GM21367 (cell line): Measurements from ENCODE around the gene TNK2.
"Not testable (repeated sequence)": the region's sequence is repeated elsewhere in the genome, so short reads cannot be mapped to it uniquely, and the experiment has no call there.

Experiments
- ATAC-seq: cut with Tn5 transposase; IDR thresholded peaks from one replicate; pipeline ENCODE4 v1.9.1; 2021; ENCODE audit not compliant: unreplicated experiment

TNK2 gene

DNA sequence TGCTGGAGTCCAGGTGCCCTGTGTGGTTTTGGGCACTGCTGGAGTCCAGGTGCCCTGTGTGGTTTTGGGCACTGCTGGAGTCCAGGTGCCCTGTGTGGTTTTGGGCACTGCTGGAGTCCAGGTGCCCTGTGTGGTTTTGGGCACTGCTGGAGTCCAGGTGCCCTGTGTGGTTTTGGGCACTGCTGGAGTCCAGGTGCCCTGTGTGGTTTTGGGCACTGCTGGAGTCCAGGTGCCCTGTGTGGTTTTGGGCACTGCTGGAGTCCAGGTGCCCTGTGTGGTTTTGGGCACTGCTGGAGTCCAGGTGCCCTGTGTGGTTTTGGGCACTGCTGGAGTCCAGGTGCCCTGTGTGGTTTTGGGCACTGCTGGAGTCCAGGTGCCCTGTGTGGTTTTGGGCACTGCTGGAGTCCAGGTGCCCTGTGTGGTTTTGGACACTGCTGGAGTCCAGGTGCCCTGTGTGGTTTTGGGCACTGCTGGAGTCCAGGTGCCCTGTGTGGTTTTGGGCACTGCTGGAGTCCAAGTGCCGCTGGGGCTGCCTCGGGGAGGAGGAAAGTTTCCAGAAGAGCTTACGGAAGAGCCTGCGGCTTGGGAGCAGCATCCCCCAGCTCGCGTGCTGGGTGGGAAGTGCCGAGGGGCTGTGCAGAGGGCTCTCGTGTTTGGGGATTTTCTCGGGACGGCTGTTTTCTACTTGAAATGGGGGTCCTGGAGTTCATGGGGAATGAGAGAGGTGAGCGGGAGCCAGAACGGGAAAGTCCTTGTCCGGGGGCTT is 83.7 kb downstream of the TNK2 start:
- not testable (repeated sequence) for ATAC-seq

DNA sequence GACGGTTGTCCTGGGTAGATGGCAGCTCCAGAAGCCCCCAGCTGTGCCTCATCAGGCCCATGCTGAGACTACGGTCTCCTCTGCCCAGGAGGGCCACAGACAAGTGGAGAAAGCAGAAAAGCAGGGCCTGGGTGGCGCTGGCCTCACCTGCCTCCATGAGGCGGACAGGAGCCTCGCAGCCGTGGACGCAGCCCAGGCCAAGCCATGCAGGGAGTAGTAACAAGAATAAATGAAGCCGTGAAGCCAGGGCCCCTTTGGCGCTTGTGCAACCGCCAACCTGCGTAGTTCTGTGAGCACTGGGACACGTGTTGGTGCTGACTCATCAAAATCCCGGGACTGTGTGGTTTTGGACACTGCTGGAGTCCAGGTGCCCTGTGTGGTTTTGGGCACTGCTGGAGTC is 84.4 kb downstream of the TNK2 start:
- no peak for ATAC-seq

DNA sequence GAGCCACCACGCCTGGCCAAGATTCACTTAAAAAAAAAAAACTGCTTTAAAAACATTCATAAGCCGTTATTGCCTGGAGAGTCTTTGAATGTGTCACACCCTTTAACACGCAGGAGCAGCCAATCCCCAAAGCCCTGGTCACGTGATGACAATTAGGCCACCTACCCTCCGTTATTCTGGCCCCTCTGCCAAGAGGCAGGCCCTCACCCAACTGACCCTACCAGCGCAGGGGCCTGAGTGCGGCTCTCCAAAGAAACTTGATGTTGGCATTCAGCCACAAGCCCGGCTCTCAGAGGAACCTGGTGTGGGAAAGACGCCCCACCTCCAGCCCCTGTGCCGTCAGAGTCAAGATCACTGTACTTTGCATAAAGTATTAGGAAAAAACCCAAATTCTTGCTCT is 85.1 kb downstream of the TNK2 start:
- no peak for ATAC-seq

DNA sequence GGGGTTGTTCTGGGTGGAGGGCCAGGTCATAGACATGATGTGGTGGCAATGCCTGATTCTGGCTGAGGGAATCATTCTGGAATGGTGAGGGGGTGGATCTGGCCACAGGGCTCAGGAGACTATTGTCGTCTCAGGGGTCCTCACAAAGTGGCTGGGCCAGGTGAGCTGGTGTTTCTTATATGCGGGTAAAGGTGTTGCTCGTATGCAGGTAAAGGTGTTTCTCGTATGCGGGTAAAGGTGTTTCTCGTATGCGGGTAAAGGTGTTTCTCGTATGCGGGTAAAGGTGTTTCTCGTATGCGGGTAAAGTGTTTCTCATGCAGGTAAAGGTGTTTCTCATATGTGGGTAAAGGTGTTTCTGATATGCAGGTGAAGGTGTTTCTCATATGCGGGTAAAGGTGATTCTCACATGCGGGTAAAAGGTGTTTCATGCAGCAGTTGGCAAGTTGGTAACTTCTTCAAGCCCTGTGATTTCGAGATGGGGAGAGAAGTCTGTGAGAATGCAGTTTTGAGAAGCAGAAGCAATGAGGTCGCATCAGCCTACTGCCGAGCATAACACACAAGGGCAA is 86.1 kb downstream of the TNK2 start:
- no peak for ATAC-seq

DNA sequence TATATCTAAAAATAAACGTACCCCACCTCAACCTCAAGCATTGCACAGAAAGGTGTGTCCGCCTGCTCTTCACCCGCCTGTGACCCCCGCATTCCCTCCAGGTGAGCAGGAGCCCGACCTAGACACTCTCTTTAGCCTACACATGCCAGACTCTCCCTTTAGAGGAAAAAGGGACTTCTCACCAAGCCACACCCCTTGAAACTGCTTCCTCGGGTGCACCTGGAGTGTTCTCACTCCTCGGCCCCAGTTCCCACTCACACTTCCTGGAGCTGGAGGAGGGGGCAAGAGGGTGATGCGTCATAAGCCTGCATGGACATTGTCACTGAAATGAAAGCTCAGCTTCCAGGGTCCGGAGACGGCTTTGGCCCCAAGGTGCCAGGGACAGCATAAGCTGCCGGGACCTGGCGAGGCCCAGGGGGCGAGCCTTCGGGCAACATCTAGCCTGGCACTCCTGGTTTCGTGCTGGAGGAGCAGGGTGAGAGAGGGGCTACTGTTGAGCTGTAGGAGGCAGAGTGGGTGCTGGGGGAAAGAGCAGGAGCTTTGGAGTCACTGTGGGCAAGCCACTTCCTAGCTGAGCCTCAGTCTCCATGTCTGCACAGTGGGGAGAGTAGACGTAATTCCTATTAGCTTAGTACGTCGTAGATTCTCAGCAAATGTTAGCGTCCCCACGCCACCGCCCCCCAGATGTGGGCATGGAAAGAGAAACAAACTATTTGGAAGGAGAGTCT is 86.8 kb downstream of the TNK2 start:
- ATAC-seq, result no peak

DNA sequence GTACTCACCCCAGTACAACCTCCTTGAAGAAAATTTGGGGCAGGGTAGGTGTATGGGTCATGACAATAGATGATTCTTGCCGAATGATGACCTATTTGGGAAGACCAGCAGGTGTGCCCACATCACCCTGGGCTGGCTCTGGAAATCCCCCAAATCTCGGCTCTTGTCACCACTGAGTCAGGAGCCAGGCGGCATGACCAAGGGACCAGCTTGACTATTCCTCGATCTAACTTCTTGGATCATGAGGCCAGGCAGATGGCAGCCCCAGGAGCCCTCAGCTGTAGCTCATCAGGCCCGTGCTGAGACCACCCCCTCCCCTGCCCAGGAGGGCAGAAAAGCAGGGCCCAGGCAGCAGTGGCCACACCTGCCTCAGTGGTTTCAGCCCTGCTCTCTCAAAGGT is 87.5 kb downstream of the TNK2 start:
- ATAC-seq, result no peak

DNA sequence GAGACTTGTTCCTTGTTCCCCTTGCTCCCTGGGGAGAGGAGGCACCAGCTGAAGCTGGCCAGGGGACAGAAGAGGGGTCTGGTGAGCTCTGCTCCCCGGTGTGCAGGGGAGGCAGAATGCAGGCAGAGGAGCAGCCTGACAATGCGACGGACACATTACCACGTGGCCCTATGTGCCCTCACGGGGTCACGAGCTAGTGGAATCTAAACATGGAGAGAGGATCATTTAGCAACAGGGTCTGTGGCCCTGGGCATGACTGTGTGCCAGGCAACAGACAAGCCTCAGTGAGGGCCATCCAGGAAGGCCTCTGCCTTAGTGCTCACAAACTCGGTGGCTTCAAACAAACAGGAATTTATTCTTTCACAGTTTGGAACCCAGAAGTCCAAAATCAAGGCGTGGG is 88.2 kb downstream of the TNK2 start:
- ATAC-seq, result no peak

DNA sequence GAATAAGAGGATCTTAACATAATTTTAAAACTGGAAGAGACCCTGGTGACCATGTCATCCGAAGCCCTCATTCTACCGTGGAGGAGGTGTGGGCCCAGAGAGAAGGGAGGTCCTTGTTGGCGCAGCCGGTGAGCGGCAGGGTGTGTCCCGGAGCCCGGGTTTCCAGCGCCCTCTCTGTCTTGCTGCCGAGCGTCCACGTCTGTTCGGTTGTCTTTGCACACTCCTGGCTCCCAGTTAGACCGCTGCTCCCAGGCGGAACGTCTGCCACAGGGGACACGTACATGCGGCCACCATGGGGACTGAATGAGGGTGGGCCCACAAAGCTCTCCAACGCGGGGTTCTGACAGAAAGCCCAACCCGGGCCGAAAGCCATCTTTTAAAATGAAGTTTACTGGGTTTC is 90.0 kb downstream of the TNK2 start:
- ATAC-seq, result no peak

DNA sequence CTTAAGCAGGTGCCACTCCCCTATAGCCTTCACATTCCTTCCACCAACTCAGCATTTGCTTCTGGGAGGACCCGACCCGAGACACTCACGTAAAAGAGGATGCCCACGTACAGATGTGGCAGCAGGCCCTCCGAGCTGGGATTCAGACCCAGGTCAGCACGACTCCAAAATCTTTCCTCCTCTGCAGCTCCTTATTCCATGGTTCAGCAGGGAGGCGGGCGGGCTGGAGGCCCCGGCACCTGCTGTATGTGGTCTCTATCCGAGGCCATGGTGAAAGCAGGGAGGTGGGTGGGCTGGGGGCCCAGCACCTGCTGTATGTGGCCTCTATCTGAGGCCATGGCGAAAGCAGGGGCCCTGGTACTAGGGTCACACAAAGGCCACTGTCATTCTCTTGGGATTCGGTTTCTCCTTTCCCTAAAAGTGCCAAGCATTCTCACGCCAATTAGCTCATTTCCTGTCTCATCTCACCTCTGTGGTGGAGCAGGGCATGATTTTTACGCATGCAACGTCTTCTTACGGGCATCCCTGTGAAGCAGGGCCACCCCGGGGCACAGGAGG is 90.7 kb downstream of the TNK2 start:
- ATAC-seq, result no peak

DNA sequence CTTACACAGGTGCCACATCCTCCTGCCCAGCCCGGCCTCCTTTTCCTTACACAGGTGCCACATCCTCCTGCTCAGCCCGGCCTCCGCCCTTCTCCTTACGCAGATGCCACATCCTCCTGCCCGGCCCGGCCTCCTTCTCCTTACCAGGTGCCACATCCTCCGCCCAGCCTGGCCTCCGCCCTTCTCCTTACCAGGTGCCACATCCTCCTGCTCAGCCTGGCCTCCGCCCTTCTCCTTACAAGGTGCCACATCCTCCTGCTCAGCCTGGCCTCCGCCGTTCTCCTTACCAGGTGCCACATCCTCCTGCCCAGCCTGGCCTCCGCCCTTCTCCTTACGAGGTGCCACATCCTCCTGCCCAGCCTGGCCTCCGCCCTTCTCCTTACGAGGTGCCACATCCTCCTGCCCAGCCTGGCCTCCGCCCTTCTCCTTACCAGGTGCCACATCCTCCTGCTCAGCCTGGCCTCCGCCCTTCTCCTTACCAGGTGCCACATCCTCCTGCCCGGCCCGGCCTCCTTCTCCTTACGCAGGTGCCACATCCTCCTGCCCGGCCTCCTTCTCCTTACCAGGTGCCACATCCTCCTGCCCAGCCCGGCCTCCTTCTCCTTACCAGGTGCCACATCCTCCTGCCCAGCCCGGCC is 92.0 kb downstream of the TNK2 start:
- not testable (repeated sequence) for ATAC-seq

DNA sequence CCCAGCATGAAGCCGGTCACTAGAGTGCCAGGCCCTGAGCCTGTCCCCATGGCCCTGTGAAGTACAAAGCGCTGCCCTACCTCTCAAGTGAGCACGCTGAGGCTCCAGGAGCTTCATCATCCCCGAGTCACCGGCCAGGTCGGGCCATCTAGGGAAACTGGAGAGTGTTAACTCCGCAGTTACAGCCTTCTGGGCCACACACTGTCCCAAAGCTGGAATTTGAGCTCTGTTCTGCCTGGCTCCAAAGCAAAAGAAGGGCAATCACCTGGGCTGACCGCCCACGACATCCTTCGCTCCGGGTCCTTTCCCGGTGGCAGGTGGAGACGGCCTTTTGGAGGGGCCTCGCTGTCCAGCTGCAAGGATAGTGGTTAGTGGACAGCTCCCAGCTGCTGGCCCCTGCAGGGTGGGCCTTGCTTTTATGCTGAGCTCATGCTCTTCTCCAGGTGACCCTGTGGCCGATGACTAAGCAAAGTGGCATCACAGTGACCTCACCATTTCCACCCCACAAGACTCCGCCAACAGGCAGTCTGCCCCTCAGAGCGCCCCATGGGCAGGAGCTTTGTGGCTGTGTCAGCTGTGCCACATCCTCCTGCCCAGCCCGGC is 93.1 kb downstream of the TNK2 start:
- ATAC-seq, result no peak

DNA sequence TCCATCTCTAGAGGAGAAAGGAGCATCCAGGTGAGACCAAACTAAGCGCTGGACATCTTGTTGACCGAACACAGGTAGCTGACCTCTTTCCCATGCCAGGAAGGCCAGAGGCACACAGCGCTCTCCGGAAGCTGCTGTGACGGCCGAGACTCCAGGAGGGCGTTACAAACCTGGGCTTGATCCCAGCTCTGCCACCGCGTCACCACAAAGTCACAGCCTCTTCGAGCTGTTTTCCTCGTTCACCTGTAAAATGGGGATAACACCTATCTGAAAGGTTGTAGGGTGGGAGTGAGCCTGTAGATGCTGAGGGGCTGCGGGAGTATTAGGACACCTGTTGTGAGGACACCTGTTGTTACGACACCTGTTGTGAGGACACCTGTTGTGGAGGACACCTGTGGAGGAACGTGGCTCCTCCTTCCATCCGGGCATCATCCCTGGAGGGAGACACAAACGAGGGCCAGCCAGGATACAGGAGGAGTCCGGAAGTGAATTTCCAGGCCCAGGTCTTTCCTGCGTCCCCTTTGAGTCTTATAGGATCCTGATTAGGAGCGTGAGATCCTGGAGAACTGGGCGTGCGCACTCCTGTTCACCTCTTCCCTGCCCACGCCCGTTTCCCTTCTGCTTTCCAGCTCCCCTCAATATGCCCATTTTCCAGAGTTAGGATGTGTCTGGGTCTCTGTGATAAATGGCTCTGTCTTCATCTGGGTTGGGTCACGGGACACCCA is 94.3 kb downstream of the TNK2 start:
- ATAC-seq, result no peak
